Measurements from ENCODE around the gene AKIRIN1.
A peak's percentile ranks its signal among the peaks of the same experiment; 100 is the strongest.

AKIRIN1 gene, protein sequence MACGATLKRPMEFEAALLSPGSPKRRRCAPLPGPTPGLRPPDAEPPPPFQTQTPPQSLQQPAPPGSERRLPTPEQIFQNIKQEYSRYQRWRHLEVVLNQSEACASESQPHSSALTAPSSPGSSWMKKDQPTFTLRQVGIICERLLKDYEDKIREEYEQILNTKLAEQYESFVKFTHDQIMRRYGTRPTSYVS

DNA sequence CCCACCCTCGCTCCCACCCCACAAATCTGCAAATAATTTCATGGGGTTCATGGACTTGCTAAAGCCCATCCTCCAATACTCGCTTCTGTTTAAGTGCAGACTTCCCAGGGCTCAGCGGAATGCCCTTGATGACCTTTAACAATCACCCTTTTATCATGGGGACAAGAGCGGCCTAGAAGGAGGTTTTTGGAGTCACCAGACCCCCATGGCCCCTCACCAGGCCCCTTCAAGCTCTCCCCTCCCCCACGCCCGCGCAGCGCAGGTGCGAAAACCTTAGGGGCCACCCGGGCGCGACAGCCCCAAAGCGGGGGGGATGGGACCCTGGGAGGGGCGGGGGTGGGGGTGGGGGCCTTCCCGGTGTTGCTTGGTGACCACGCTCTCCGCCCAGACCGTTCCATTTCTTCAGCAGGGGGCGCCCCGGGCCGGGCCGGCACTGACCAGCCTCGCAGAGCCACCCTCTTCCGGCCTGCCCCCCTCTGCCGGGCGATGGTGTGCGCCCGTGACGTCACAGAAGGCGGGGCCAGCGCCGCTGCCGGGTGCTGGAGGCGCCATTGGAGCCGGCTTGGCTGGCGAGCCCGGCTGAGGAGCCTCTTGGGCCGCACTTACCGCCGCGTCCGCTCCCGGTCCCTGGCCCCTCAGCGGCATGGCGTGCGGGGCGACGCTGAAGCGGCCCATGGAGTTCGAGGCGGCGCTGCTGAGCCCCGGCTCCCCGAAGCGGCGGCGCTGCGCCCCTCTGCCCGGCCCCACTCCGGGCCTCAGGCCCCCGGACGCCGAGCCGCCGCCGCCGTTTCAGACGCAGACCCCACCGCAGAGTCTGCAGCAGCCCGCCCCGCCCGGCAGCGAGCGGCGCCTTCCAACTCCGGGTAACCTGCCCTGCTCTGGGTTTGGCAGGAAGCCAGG lies at the start of gene AKIRIN1:
Gene AKIRIN1, plus strand, starts transcription at position 539 of the 900 bp plus-strand sequence. Its CDS starts 105 bp downstream, at position 644.
- peak; percentile 87 for DNase-seq (ENCODE audit: low read depth)
- peak within 1 kb of the TSS; percentile 85 for H3K4me3 ChIP-seq (ENCODE audit: low read depth, low read length)
- in situ Hi-C loops (cut with HindIII; ENCODE audit: low sequenced_read_pairs), result no loop called here
- TF ChIP-seq, protein P1, sequence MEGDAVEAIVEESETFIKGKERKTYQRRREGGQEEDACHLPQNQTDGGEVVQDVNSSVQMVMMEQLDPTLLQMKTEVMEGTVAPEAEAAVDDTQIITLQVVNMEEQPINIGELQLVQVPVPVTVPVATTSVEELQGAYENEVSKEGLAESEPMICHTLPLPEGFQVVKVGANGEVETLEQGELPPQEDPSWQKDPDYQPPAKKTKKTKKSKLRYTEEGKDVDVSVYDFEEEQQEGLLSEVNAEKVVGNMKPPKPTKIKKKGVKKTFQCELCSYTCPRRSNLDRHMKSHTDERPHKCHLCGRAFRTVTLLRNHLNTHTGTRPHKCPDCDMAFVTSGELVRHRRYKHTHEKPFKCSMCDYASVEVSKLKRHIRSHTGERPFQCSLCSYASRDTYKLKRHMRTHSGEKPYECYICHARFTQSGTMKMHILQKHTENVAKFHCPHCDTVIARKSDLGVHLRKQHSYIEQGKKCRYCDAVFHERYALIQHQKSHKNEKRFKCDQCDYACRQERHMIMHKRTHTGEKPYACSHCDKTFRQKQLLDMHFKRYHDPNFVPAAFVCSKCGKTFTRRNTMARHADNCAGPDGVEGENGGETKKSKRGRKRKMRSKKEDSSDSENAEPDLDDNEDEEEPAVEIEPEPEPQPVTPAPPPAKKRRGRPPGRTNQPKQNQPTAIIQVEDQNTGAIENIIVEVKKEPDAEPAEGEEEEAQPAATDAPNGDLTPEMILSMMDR (IDR thresholded peaks at IDR 0.05; ENCODE audit: low read depth, low read length, missing control alignments), result no peak

DNA sequence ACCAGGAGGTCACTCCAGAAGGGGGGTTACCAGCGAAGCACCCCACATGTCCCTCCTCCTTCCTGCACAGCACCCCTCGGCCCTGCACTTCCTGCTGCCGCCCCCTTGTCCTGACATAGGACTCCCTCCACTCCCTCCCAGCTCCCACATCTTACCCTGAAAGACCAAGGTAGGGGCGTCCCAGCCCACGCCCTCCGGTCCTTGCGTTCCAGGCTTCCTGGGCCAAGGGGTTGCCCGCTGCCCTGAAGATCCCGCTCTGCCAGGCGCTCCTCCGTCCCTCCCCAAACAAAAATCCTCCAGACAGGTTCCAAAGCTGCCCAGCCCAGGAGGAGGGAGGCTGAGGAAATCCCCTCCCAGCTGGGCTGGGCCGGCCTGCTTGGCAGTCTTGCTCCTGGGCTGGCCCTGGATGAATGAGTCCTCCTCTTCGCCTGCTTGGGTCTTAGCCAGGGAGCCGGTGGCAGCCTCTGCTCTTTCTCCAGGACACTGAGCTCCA lies 49.5 kb upstream of the AKIRIN1 start, which contains the start of gene RHBDL2:
Gene RHBDL2, minus strand, starts transcription at position 304 of the 493 bp plus-strand sequence. CDS start 22,618 bp downstream, outside the sequence.
- in situ Hi-C loops (cut with HindIII; ENCODE audit: low sequenced_read_pairs), result no loop called here

DNA sequence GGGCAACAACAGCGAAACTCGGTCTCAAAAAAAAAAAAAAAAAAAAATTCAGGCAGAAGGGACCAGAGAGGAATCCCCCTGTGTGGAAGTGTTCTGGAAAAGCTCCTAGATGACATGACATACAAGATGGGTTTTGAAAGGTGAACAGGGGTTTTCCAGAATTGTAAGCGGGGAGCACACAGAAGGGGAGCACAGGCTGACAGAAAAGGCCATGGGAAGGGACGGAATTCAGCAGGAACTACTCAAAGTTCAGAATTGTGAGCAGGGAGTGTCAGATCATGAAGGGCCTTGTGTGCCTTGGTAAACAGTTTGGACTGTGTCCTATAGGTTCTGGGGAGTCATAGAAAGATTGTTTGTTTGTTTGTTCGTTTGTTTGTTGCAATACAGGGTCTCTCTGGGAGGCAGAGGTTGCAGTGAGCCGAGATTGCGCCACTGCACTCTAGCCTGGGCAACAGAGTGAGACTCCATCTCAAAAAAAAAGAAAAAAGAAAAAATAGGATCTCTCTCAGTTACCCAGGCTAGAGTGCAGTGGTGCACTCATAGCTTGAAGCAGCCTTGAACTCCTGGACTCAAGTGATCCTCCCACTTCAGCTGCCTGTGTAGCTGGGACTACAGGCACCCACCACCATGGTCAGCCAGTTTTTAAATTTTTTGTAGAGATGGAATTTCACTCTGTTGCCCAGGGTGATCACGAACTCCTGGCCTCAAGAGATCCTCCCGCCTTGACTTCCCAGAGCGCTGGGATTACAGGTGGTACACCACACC lies 48.2 kb upstream of the AKIRIN1 start:
- TF ChIP-seq, protein P1 (IDR thresholded peaks at IDR 0.05; ENCODE audit: low read depth, low read length, missing control alignments), result no peak
- no peak for DNase-seq (ENCODE audit: low read depth)
- no peak overlapping the region for H3K4me3 ChIP-seq (ENCODE audit: low read depth, low read length)
- in situ Hi-C loops (cut with HindIII; ENCODE audit: low sequenced_read_pairs), result no loop called here

More for the DNA sequence above, 49.5 kb upstream of the AKIRIN1 start, which contains the start of gene RHBDL2:
- TF ChIP-seq, protein P1 (IDR thresholded peaks at IDR 0.05; ENCODE audit: low read depth, low read length, missing control alignments), result no peak
- no peak for DNase-seq (ENCODE audit: low read depth)
- peak within 1 kb of the TSS; percentile 41 for H3K4me3 ChIP-seq (ENCODE audit: low read depth, low read length)

- TF ChIP-seq, protein P1 (IDR thresholded peaks at IDR 0.05; ENCODE audit: low read depth, low read length, missing control alignments), result no peak
- in situ Hi-C loops (cut with HindIII; ENCODE audit: low sequenced_read_pairs), result no loop called here
- DNase-seq (ENCODE audit: low read depth), result no peak
- no peak overlapping the region for H3K4me3 ChIP-seq (ENCODE audit: low read depth, low read length)
Measured at GRCh38 chr1:38944547-38944946, 46.5 kb upstream of the AKIRIN1 start.

DNA sequence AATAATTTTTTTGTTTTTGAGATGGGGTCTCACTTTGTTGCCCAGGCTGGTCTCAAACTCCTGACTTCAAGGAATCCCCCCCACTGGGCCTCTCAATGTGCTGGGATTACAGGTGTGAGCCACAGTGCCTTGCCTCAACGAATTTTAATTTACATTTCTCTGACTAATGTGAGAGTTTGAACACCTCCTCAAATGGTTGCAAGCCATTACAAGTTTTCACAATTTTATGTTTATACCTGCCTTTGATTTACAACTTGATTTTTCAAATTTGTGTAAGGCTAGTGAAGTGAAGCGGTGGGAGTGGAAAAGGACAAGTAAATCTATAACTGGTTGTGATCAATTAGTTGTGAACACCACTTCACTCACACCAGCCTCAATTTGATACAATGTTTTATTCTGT lies 40.5 kb upstream of the AKIRIN1 start:
- no peak for DNase-seq (ENCODE audit: low read depth)
- in situ Hi-C loops (cut with HindIII; ENCODE audit: low sequenced_read_pairs), result no loop called here
- H3K4me3 ChIP-seq (ENCODE audit: low read depth, low read length), result no peak overlapping the region
- TF ChIP-seq, protein P1 (IDR thresholded peaks at IDR 0.05; ENCODE audit: low read depth, low read length, missing control alignments), result no peak

GRCh38 chr1:38953433-38953860 lies 37.6 kb upstream of the AKIRIN1 start:
- in situ Hi-C loops (cut with HindIII; ENCODE audit: low sequenced_read_pairs), result no loop called here
- DNase-seq (ENCODE audit: low read depth), result no peak
- no peak overlapping the region for H3K4me3 ChIP-seq (ENCODE audit: low read depth, low read length)
- TF ChIP-seq, protein P1 (IDR thresholded peaks at IDR 0.05; ENCODE audit: low read depth, low read length, missing control alignments), result no peak
